ENCODE data around the gene SMIM32. TPM values are rescaled to one million over a fixed set of nuclear protein-coding genes. Genes with fewer than 3 reads are reported as not detected.

Gene SMIM32
- polyA plus RNA-seq, 1 donor from 2014 or later, result 3.6 TPM

- no peak for TF ChIP-seq TAF1 (IDR thresholded peaks at IDR 0.05; ENCODE audit: low read depth)
- no peak for TF ChIP-seq MXI1 (conservative IDR thresholded peaks at IDR 0.05; ENCODE audit: poor library complexity, severe bottlenecking)
- no peak for TF ChIP-seq RAD21 (conservative IDR thresholded peaks at IDR 0.05)
- no peak for TF ChIP-seq EZH2 (IDR thresholded peaks at IDR 0.05; ENCODE audit: borderline replicate concordance, insufficient read depth, low read length, poor library complexity, severe bottlenecking)
- TF ChIP-seq POLR2AphosphoS5 (IDR thresholded peaks at IDR 0.05), result no peak
- TF ChIP-seq REST (IDR thresholded peaks at IDR 0.05; ENCODE audit: borderline replicate concordance), result no peak
- no peak for TF ChIP-seq SMC3 (conservative IDR thresholded peaks at IDR 0.05; ENCODE audit: poor library complexity)
- TF ChIP-seq CTCF (IDR thresholded peaks at IDR 0.05; ENCODE audit: poor library complexity, severe bottlenecking), result no peak
- no peak for TF ChIP-seq EP300 (conservative IDR thresholded peaks at IDR 0.05; ENCODE audit: poor library complexity, severe bottlenecking)
- Histone ChIP-seq H2AFZ (ENCODE audit: low read depth, low read length) (no peak overlapping the region), H3K4me3 (ENCODE audit: low read length) (no peak overlapping the region), H3K36me3 (ENCODE audit: insufficient read depth, low read length) (no peaks in the 10 kb centered on the region), H3K9me3 (ENCODE audit: low read length) (no peaks in the 10 kb centered on the region), H3K27ac (ENCODE audit: low read length) (no peak overlapping the region), H3K9me2 (ENCODE audit: insufficient read depth, low read length) (no peaks in the 10 kb centered on the region), H3K9ac (ENCODE audit: low read length) (no peak overlapping the region), H3F3A (ENCODE audit: insufficient read depth, low read length, poor library complexity, severe bottlenecking) (no peaks in the 10 kb centered on the region), H3K27me3 (ENCODE audit: insufficient read depth, low read depth, low read length) (no peaks in the 10 kb centered on the region), H3K4me2 (ENCODE audit: low read length) (no peak overlapping the region), H4K20me1 (ENCODE audit: insufficient read depth) (no peaks in the 10 kb centered on the region), H3K79me2 (replicated peaks; ENCODE audit: insufficient read depth, low read length) (no peaks in the 10 kb centered on the region)
These were observed 29.7 kb upstream of the SMIM32 start for GRCh38 chr5:136222580-136223235.

- TF ChIP-seq REST (IDR thresholded peaks at IDR 0.05; ENCODE audit: borderline replicate concordance), result no peak
- no peak for TF ChIP-seq EP300 (conservative IDR thresholded peaks at IDR 0.05; ENCODE audit: poor library complexity, severe bottlenecking)
- no peak for TF ChIP-seq EZH2 (IDR thresholded peaks at IDR 0.05; ENCODE audit: borderline replicate concordance, insufficient read depth, low read length, poor library complexity, severe bottlenecking)
- TF ChIP-seq MXI1 (conservative IDR thresholded peaks at IDR 0.05; ENCODE audit: poor library complexity, severe bottlenecking), result no peak
- TF ChIP-seq CTCF (IDR thresholded peaks at IDR 0.05; ENCODE audit: poor library complexity, severe bottlenecking), result no peak
- no peak for TF ChIP-seq SMC3 (conservative IDR thresholded peaks at IDR 0.05; ENCODE audit: poor library complexity)
- no peak for TF ChIP-seq RAD21 (conservative IDR thresholded peaks at IDR 0.05)
- TF ChIP-seq TAF1 (IDR thresholded peaks at IDR 0.05; ENCODE audit: low read depth), result no peak
- TF ChIP-seq POLR2AphosphoS5 (IDR thresholded peaks at IDR 0.05), result no peak
- Histone ChIP-seq H3K4me2 (ENCODE audit: low read length) (no peak overlapping the region), H3K9ac (ENCODE audit: low read length) (no peak overlapping the region), H3K27ac (ENCODE audit: low read length) (no peak overlapping the region), H3K27me3 (ENCODE audit: insufficient read depth, low read depth, low read length) (no peaks in the 10 kb centered on the region), H3K79me2 (replicated peaks; ENCODE audit: insufficient read depth, low read length) (no peaks in the 10 kb centered on the region), H3K4me3 (ENCODE audit: low read length) (no peak overlapping the region), H3K9me3 (ENCODE audit: low read length) (no peaks in the 10 kb centered on the region), H4K20me1 (ENCODE audit: insufficient read depth) (no peaks in the 10 kb centered on the region), H3F3A (ENCODE audit: insufficient read depth, low read length, poor library complexity, severe bottlenecking) (no peaks in the 10 kb centered on the region), H2AFZ (ENCODE audit: low read depth, low read length) (no peak overlapping the region), H3K36me3 (ENCODE audit: insufficient read depth, low read length) (no peaks in the 10 kb centered on the region), H3K9me2 (ENCODE audit: insufficient read depth, low read length) (no peaks in the 10 kb centered on the region)
These were observed 28.4 kb upstream of the SMIM32 start for GRCh38 chr5:136221340-136221739.
